K562 (cell line): ENCODE data around the gene PEX10. TPM values are rescaled to one million over a fixed set of nuclear protein-coding genes. Genes with fewer than 3 reads are reported as not detected.

Source experiments
- BRCA1 ChIP-seq, 2 experiments: fragments of 450-650 bp in 1 of 2; sonication (generic) in 1 of 2; formaldehyde crosslinking in 1 of 2; IDR thresholded peaks; 2 replicates each; pipeline versions ENCODE4 v1.5.0 to v1.6.1; 2017 to 2020; ENCODE audit warnings: mild to moderate bottlenecking in 1 of 2, missing genetic modification reagents in 1 of 2
- DPF2 ChIP-seq: fragments of 450-650 bp; IDR thresholded peaks from 2 replicates; pipeline ENCODE4 v1.6.1; 2016
- HDAC8 ChIP-seq: fragments of 450-650 bp; IDR thresholded peaks from 2 replicates; pipeline ENCODE4 v1.6.1; 2016; ENCODE audit warnings: mild to moderate bottlenecking, missing genetic modification characterization, moderate library complexity, missing compliant biosample characterization
- HSF4 ChIP-seq: fragments of 250-450 bp; sonication (Bioruptor Pico); IDR thresholded peaks from 2 replicates; pipeline ENCODE4 v2.1.2; 2022; ENCODE audit warnings: mild to moderate bottlenecking, moderate library complexity, borderline replicate concordance
- NR4A1 ChIP-seq, 2 experiments: fragments of 250-450 bp in 1 of 2; fragments of 450-650 bp in 1 of 2; sonication (Bioruptor Pico) in 1 of 2; IDR thresholded peaks; 2 replicates each; pipeline versions ENCODE4 v1.4.0 to v1.6.1; 2016 to 2020; ENCODE audit warnings: mild to moderate bottlenecking in 2 of 2, missing compliant biosample characterization in 1 of 2, missing genetic modification characterization in 1 of 2, moderate library complexity in 1 of 2
- SRSF1 ChIP-seq: fragments of 200-400 bp; formaldehyde crosslinking; IDR thresholded peaks from 2 replicates; pipeline ENCODE4 v1.6.1; 2017; ENCODE audit warnings: mild to moderate bottlenecking, low read depth, low read length, moderate library complexity
- ZBTB40 ChIP-seq, 2 experiments: fragments of 450-650 bp in 1 of 2; sonication (generic) in 1 of 2; formaldehyde crosslinking in 1 of 2; IDR thresholded peaks; 2 replicates each; pipeline versions ENCODE4 v1.7.1 to v1.9.0; 2016 to 2022; ENCODE audit warnings: inconsistent platforms in 1 of 2, mild to moderate bottlenecking in 1 of 2, missing genetic modification reagents in 1 of 2
- ZFP30 ChIP-seq: fragments of 250-450 bp; sonication (Bioruptor Pico); IDR thresholded peaks from 2 replicates; pipeline ENCODE4 v1.8.0; 2022; ENCODE audit warnings: moderate library complexity, mild to moderate bottlenecking, inconsistent platforms, borderline replicate concordance
- ZKSCAN1 ChIP-seq: fragments of 150-350 bp; IDR thresholded peaks from 2 replicates; pipeline ENCODE4 v1.6.1; 2016; ENCODE audit warnings: low read depth, low read length
- ZNF140 ChIP-seq: fragments of 250-450 bp; sonication (Bioruptor Pico); IDR thresholded peaks from 2 replicates; pipeline ENCODE4 v1.8.0; 2021; ENCODE audit warnings: moderate library complexity, mild to moderate bottlenecking, inconsistent platforms
- ZNF263 ChIP-seq: sonication (generic); formaldehyde crosslinking; IDR thresholded peaks from 2 replicates; pipeline ENCODE4 v1.8.0; 2022; ENCODE audit warnings: mild to moderate bottlenecking, missing genetic modification reagents, borderline replicate concordance
- ZNF398 ChIP-seq: fragments of 250-450 bp; sonication (Bioruptor Pico); IDR thresholded peaks from 2 replicates; pipeline ENCODE4 v1.8.0; 2021; ENCODE audit warnings: moderate library complexity, mild to moderate bottlenecking, inconsistent platforms
- polyA plus RNA-seq, 8 experiments: library from polyadenylated mRNA; depleted of rRNA in 4 of 8; stranded (reverse) in 5 of 8; unstranded in 3 of 8; fragments of >200 nt; fragmentation: Nextera tagmentation in 2 of 8; fragmentation: Illumina TruSeq in 1 of 8; extraction: Ambion mirVana in 2 of 8; extraction: Trizol in 1 of 8; gene quantifications; 2 replicates each; pipeline versions ENCODE4 v1.2.1 to v1.2.3, GENCODE V29; 2011 to 2014; ENCODE audit warnings: inconsistent platforms in 1 of 8, missing spikeins in 1 of 8
- total RNA-seq, 7 experiments: library from RNA; depleted of rRNA in 6 of 7; stranded (reverse); fragments of >200 nt in 6 of 7; fragmentation: Illumina TruSeq in 2 of 7; extraction: Trizol in 2 of 7; gene quantifications; 2 replicates each; pipeline versions ENCODE4 v1.2.1 to v1.2.3, GENCODE V29; 2011 to 2021; ENCODE audit warnings: low replicate concordance in 1 of 7
- TF ChIP-seq, protein P1 (sequence below): fragments of 450-650 bp; IDR thresholded peaks from 2 replicates; pipeline ENCODE4 v1.6.1; 2017; ENCODE audit warnings: mild to moderate bottlenecking, moderate library complexity

PEX10 gene
- total and polyA plus RNA-seq, 9 of the 15 experiments (the other 6 are each of a cell fraction or from before 2014, with no cell fraction given), result 0.03 to 26.2 (median 8.7) TPM

GRCh38 chr1:2412773-2413494, 570 bp upstream of the PEX10 start (continued):
- no peak for TF ChIP-seq NR4A1 (CRISPR knock-in tag; IDR thresholded peaks at IDR 0.05)
- TF ChIP-seq NR4A1 (tag; IDR thresholded peaks at IDR 0.05), result no peak
- no peak for TF ChIP-seq ZNF263 (CRISPR knock-in tag)
- no peak for TF ChIP-seq ZFP30 (CRISPR knock-in tag)
- TF ChIP-seq ZNF140 (CRISPR knock-in tag), result no peak
- no peak; the same call in 1 of the 2 replicates for TF ChIP-seq ZKSCAN1
- peak; percentile 32; the same call in 1 of the 2 replicates for TF ChIP-seq ZBTB40 (IDR thresholded peaks at IDR 0.05)
- TF ChIP-seq ZBTB40 (CRISPR knock-in tag; IDR thresholded peaks at IDR 0.05), result no peak
- no peak for TF ChIP-seq HDAC8 (tag)
- no peak for TF ChIP-seq SRSF1
- no peak for TF ChIP-seq BRCA1 (IDR thresholded peaks at IDR 0.05)
- no peak for TF ChIP-seq BRCA1 (CRISPR knock-in tag; IDR thresholded peaks at IDR 0.05)
- no peak for TF ChIP-seq HSF4 (CRISPR knock-in tag)
- TF ChIP-seq DPF2, result no peak
- TF ChIP-seq, protein P1, sequence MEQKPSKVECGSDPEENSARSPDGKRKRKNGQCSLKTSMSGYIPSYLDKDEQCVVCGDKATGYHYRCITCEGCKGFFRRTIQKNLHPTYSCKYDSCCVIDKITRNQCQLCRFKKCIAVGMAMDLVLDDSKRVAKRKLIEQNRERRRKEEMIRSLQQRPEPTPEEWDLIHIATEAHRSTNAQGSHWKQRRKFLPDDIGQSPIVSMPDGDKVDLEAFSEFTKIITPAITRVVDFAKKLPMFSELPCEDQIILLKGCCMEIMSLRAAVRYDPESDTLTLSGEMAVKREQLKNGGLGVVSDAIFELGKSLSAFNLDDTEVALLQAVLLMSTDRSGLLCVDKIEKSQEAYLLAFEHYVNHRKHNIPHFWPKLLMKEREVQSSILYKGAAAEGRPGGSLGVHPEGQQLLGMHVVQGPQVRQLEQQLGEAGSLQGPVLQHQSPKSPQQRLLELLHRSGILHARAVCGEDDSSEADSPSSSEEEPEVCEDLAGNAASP, result no peak
- TF ChIP-seq ZNF398 (CRISPR knock-in tag), result no peak
